Right ventricle myocardium superior (tissue), 1 donor: ENCODE measurements around the gene NUCB1. TPM values are rescaled to one million over a fixed set of nuclear protein-coding genes. Genes with fewer than 3 reads are reported as not detected.

Experiments used
- ATAC-seq: fragments of 200-7000 bp; cut with Tn5 transposase; one replicate; pipeline ENCODE4 v1.9.1; 2020; ENCODE audit warnings: mild to moderate bottlenecking; ENCODE audit not compliant: poor library complexity
- DNase-seq: peaks from one replicate; pipeline ENCODE4 v3.0.0-alpha.2; 2020
- intact Hi-C: fragments of 100-400 bp; cut with DNase I; formaldehyde crosslinking; loops from one replicate; pipeline ENCODE4 v1.11.2; 2022
- total RNA-seq: library from RNA; stranded (reverse); fragmentation: NEBNext Ultra II Directional; extraction: Animal tissue kit (Norgen Biotek cat#: 25700); gene quantifications from one replicate; pipeline ENCODE4 v1.2.1, GENCODE V29; 2021
- donor health status: DM: no; HTN: yes; CAD: no; lungs with severe emphysema.

The NUCB1 gene
- total RNA-seq, 1 donor from 2014 or later: 237 TPM

DNA sequence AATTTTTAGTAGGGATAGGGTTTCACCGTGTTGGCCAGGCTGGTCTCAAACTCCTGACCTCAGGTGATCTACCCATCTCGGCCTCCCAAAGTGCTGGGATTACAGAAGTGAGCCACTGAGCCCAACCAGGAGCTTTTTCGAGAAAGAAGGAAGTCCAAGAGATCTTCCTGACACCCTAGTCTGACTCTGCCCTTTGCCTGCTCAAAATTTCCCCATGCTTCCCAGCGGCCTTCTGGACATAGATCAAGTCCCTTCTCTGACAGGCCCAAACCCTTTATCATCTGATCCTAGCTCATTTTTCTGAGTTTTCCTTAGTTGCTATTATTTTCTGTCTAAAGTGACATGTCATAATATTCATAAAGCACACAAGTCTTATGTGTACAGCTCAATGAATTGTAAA lies 53.0 kb downstream of the NUCB1 start:
- ATAC-seq: no peak
- DNase-seq: no peak
- intact Hi-C loops: no loop called here

DNA sequence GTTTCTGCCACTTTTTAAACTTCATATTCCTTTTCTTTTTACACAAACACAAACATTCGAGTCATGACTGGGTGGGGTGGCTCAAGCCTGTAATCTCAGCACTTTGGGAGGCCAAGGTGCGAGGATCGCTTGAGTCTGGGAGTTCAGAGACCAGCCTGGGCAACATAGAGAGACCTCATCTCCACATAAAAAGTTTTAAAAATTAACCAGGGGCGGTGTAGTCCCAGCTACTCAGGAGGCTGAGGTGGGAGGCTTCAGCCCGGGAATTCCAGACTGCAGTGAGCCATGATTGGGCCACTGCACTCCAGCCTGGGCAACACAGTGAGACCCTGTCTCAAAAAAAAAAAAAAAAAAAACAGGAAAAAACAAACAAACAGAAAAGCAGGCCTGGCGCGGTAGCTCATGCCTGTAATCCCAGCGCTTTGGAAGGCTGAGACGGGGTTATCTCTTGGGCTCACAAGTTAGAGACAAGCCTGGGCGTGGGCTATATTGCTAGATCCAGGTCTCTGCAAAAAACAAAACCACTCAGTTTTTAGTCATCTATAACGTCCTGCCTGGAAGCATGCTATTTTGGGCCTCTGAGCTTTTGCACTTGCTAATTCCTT lies 54.0 kb downstream of the NUCB1 start:
- ATAC-seq (no peak), DNase-seq (no peak)
- intact Hi-C loops: no loop called here

DNA sequence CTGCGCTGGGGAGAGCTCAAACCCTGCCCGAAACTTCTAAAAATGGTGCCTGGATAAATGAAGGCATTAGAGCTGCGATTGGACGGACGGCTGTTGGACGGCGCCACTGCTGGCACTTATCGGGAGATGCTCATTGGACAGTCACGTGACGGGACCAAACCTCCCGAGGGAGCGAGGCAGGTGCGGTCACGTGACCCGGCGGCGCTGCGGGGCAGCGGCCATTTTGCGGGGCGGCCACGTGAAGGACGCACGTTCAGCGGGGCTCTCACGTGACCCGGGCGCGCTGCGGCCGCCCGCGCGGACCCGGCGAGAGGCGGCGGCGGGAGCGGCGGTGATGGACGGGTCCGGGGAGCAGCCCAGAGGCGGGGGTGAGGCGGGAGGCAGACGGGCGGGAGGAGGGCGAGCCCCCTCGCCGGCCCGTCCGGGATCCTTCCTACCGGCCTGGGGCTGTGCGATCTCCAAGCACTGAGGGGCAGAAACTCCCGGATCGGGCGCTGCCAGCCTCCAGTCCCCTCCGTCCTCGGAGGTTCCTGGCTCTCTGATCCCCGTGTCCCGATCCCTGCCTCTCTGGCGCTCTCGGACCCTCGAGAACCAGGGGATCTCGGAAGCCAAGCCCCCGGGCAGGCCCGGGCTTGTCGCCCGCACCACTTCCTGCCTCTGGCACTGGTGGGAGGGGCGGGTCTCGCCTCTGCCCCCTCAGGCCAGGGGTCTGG lies 54.6 kb downstream of the NUCB1 start, which contains the start of gene BAX:
TSS of gene BAX (plus strand) at position 281 of the 713 bp plus-strand sequence. CDS start at position 335, 54 bp downstream.
- intact Hi-C loops: no loop called here
- peak; percentile 98 for DNase-seq

GRCh38 chr19:48955308-48955958 lies 55.3 kb downstream of the NUCB1 start:
- DNase-seq (no peak), ATAC-seq (no peak)
- intact Hi-C loops: no loop called here

More for the DNA sequence above, 54.6 kb downstream of the NUCB1 start, which contains the start of gene BAX:
- peak; percentile 97 for ATAC-seq

DNA sequence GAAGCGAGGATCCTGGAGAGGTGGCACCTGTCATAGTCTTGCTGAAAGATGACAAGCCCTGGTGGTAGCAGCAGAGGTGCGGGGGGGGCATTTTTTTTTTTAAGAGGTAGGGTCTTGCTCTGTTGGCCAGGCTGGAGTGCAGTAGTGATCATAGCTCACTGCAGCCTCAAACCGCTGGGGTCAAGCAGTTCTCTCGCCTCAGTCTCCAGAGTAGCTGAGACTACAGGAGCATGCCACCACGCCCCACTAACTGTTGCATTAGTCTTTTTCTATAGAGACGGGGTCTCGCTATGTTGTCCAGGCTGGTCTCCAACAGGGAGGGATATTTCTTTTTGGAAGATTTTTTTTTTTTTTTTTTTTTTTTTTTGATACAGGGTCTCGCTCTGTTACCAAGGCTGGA lies 57.9 kb downstream of the NUCB1 start:
- intact Hi-C loops: no loop called here
- ATAC-seq (no peak), DNase-seq (no peak)

- intact Hi-C loops: no loop called here
- ATAC-seq (no peak), DNase-seq (no peak)
These were observed 59.5 kb downstream of the NUCB1 start for GRCh38 chr19:48959341-48960239.

DNA sequence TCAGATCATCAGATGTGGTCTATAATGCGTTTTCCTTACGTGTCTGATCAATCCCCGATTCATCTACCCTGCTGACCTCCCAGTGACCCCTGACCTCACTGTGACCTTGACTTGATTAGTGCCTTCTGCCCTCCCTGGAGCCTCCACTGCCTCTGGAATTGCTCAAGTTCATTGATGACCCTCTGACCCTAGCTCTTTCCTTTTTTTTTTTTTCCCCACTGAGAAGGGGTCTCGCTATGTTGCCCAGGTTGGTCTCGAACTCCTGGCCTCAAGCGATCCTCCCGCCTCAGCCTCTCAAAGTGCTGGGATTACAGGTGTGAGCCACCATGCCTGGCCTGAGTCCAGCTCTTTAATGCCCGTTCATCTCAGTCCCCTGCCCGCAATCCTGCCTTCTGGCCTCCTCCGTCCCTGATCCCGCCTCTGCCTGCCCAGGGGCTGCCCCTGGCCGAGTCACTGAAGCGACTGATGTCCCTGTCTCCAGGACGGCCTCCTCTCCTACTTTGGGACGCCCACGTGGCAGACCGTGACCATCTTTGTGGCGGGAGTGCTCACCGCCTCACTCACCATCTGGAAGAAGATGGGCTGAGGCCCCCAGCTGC lies 61.0 kb downstream of the NUCB1 start:
- DNase-seq (no peak), ATAC-seq (no peak)
- intact Hi-C loops: no loop called here

DNA sequence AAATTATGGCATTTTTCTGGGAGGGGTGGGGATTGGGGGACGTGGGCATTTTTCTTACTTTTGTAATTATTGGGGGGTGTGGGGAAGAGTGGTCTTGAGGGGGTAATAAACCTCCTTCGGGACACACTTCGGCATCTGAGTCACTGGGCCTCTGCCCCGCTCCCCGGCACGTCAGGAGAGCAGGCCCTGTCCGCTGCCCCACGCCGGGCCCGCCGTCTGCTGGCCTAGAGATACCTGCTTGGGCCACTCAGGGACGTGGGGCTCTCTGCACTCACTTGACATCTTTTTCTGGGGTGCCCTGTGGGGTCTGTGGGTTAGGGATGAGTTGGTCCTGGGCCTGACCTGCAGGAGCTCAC lies 61.5 kb downstream of the NUCB1 start:
- intact Hi-C loops: no loop called here
- DNase-seq (no peak), ATAC-seq (no peak)

- no peak for ATAC-seq
These were observed 62.1 kb downstream of the NUCB1 start for GRCh38 chr19:48962029-48962848.

DNA sequence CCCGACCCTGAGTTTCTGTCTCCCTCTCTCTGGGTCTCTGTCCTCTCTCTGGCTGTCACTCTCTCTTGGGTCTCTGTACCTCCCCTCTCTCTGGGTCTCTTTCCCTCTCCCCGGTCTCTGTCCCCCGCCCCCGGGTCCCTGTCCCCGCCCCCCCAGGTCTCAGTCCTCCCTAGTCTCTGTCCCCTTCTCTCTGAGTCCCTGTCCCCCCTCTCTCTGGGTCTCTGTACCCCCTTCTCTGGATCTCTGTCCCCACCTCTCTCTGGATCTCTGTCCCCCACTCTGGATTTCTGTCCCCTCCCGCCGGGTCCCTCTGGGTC lies 62.7 kb downstream of the NUCB1 start:
- intact Hi-C loops: no loop called here
- ATAC-seq (no peak), DNase-seq (no peak)

More at GRCh38 chr19:48962029-48962848, 62.1 kb downstream of the NUCB1 start:
- DNase-seq: peak; percentile 78
- intact Hi-C loops: no loop called here

DNA sequence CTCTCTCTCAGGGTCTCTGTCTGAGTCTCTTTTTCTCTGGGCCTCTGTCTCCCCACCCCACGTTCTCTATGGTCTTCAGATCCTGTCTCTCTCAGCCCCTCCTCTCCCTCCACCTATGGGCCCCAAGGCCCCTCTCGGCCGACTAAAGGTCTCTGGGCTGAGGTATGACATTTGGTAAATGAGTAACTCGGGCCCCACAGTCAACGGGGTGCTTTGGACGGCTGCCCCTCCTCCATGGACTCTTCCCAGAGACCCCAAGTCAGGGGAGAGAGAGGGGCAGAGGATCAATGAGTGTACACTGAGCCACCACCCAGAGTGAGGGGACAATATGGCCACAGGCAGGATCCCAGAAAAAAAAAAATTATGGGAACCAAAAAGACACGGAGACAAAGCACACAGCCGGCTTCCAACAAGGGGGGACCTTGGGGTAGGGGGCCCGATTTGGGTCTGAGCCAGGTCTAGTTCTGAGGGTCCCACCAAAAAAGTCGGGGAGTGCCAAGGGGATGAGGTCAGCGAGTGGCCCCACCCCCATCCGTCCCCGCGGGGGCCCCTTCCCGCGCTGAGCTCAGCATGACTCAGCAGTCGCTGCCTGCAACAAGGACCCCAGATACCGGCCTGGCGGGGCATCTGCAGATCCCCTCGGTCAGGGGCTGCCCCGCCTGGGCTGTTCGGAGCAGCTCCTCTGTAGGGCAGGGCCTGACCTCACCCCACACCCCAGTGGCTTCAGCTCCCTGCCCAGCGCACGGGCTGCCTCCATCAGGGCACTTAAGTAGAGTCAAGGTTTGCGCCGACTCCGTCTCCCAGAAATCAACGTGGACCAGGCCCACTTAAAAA lies 63.5 kb downstream of the NUCB1 start:
- intact Hi-C loops: no loop called here
- ATAC-seq: peak; percentile 22
- peak; percentile 85 for DNase-seq

DNA sequence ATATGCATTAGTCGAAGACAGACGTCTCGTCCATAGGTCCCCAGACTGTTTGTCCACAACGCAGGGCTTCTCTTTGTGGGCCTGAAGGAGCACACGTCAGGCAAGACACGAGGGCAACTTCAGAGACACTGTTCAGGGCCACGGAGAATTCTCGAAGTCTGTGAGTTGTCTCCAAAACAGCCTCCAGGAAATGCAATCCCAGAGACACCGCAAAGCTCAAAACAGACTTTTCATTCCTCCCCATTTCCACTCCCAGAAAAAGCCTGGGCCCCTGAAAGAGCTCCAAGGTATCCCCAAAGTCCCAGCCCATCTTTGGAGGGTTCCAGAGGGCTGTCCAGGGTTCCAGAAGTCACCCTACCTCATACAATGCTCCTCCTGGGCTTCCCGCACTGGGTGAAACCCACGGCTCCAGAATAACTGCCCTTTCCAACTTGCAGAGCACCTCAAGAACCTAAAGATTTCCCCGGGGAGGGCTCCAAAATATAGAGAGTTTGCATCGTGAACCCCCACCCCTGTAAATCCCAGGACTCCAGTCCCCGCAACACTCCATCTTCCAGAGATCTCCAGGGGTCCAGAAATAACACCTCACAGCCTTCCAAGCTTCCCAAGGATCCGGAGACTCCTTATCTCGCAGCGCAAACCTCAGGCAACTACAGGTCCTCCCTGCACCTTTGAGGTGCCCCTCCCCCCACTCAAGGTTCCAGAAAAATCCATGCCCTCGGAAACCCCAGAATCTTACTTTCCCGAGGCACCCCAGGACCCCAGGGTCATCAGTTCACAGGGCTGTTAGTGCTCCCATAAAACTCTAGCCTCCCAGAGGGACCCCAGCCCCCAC lies 64.3 kb downstream of the NUCB1 start:
- no peak for DNase-seq
- intact Hi-C loops: loop anchor here (5.0 kb wide), 1 partner anchor 92 kb away; the partner anchor contains the start of gene PPP1R15A
- ATAC-seq: no peak

- ATAC-seq (peak; percentile 87), DNase-seq (peak; percentile 99)
- intact Hi-C loops: loop anchor here (5.0 kb wide), 1 partner anchor 93 kb away; the partner anchor contains the start of gene PPP1R15A
These were observed 65.1 kb downstream of the NUCB1 start, which contains the start of gene FTL for GRCh38 chr19:48965040-48965805. TSS of gene FTL (plus strand) at chr19:48965309. CDS start at chr19:48965508, 199 bp downstream.

DNA sequence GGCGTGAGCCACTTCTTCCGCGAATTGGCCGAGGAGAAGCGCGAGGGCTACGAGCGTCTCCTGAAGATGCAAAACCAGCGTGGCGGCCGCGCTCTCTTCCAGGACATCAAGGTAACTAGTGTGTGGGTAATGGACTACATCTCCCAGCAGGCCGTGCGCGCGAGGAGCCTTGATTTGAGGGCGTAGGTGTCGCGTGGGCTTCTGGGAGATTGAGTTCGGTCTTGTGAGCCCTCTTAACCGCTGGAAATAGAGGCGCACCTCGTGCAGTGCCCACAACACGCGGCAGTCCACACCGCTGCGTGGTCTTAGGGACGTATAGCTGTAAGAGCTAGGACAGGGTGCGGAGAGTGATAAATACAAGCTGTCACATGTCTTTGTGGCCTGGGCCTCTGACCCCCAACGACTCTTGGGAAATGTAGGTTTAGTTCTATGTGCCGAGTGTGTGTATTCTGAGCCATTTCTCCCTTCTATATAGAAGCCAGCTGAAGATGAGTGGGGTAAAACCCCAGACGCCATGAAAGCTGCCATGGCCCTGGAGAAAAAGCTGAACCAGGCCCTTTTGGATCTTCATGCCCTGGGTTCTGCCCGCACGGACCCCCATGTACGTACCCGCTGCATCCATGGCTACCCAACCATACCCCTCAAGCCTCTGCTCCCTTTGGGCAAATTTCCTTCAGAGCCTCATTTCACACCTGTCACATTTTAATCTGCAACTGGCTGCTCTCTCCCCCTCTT lies 65.9 kb downstream of the NUCB1 start:
- DNase-seq: peak; percentile 94
- intact Hi-C loops: loop anchor here (5.0 kb wide), 1 partner anchor 94 kb away; the partner anchor contains the start of gene PPP1R15A
- peak; percentile 66 for ATAC-seq
